SHP77 (cell line): Measurements from ENCODE around the gene FAU.

Source experiments
- DNase-seq, 2 experiments: peaks; one replicate each; lab custom pipeline; 2025; lab: John Stamatoyannopoulos, UW

The FAU gene

GRCh38 chr11:65107751-65108468 lies 14.0 kb downstream of the FAU start:
- no peak for DNase-seq

GRCh38 chr11:65107078-65107477 lies 14.9 kb downstream of the FAU start:
- no peak for DNase-seq

- no peak for DNase-seq
These were observed 17.3 kb downstream of the FAU start for GRCh38 chr11:65104628-65105027.

DNA sequence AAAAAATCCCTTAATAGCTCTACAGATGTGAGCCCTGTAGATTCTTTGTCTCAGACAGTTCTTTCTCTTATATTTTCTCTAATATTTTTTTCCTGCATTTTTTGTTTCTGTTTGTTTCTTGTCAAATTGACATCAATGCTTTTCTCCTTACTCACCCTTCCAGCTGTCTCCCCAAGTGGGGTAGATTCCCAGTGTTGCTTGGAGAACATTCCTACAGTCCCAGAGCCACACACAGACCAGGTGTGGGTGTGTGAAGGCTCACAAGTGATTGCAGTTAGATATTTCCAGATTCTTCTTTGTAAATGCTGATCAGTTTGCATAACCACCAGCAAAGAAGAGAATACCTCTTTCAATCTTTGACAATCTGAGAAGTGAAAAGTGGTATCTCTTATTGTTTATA lies 18.5 kb downstream of the FAU start:
- no peak for DNase-seq

DNA sequence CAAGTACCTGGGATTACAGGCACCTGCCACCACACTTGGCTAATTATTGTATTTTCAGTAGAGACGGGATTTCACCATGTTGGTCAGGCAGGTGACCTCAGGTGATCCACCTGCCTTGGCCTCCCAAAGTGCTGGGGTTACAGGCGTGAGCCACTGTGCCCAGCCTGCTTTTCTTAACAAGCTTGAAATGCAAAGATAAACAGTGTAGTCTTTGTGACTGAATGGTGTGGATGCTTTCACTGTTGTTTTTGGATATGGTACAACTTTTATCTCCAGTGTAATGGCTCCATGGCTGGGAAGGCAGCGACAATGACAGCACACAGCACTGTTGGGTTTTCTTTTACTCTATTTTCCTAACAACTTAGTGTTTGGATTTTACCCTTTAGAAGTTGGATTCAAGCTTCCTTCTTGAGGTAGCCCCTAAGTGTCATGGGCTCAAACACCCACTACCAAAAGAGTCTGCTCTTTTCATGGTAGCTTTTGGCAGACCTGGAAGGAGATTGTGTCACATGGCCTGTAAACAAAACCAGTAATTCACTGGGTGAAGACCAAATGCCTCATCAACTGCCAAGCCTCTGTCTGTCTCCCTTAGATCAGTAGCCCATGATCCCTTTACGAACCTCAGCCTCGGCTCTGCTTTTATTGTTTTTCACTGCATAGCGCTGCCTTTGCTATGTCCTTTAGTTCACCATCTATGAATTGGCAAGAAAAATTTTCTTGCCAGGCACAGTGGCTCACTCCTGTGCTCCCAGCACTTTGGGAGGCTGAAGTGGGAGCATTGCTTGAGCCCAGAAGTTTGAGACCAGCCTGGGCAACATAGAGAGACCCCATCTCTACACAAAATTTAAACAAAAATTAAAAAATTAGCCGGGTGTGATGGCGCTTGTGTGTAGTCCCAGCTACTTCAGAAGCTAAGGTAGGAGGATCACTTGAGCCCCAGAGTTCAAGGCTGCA lies 19.5 kb downstream of the FAU start:
- no peak for DNase-seq

GRCh38 chr11:65100674-65101350 lies 21.1 kb downstream of the FAU start:
- DNase-seq = no peak

DNA sequence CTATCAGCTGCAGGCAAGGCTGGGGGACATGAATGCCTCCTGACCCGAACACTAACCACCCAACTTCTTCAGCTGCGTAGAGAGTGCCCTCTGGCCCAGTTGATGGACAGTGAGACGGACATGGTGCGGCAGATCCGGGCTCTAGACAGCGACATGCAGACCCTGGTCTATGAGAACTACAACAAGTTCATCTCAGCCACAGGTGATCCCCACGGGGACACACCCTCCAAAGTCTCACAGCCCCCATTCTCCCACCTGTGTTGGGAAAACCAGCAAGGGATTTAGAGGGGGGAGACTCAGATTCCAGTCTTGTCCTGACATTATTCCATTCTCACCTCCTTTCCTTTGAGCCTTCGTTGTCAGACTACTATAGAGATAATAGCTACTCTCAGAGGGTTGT lies 25.0 kb downstream of the FAU start:
- no peak for DNase-seq

- DNase-seq = peak; percentile 86
These were observed 25.7 kb downstream of the FAU start, which contains the start of gene VPS51 for GRCh38 chr11:65095974-65096806. Gene VPS51 (plus strand): TSS chr11:65096214. CDS start chr11:65096251, 37 bp downstream.

GRCh38 chr11:65095427-65095826 lies 26.5 kb downstream of the FAU start:
- no peak for DNase-seq

- no peak for DNase-seq
These were observed 31.3 kb downstream of the FAU start for GRCh38 chr11:65090628-65091027.

DNA sequence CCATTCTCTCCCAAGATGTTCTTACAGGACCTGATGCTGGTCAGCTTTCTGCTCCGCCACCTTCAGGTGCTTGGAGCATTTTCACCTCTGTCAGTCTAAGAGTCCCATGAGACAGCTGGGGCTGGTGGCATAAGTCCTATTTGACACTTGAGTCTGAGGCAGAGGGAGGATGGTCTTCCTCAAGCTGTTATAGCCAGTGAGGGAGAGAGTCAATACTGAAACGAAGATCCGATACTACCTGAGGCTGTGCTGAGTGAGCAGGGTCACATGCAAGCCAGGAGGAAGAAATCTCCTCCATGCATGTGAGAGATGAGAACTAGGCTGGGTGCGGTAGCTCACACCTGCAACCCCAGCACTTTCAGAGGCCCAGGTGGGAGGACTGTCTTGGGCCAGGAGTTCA lies 32.3 kb downstream of the FAU start:
- DNase-seq = no peak

DNA sequence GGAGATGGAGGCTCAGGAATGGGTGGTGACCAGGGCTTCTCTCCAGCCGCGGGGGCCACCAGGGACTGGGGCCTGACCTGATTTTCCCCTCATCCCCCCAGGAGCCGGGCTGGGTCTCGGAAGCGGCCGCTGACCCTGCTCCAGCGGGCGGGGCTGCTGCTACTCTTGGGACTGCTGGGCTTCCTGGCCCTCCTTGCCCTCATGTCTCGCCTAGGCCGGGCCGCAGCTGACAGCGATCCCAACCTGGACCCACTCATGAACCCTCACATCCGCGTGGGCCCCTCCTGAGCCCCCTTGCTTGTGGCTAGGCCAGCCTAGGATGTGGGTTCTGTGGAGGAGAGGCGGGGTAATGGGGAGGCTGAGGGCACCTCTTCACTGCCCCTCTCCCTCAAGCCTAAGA lies 34.1 kb downstream of the FAU start:
- no peak for DNase-seq

- no peak for DNase-seq
These were observed 34.7 kb downstream of the FAU start for GRCh38 chr11:65087216-65087615.

DNA sequence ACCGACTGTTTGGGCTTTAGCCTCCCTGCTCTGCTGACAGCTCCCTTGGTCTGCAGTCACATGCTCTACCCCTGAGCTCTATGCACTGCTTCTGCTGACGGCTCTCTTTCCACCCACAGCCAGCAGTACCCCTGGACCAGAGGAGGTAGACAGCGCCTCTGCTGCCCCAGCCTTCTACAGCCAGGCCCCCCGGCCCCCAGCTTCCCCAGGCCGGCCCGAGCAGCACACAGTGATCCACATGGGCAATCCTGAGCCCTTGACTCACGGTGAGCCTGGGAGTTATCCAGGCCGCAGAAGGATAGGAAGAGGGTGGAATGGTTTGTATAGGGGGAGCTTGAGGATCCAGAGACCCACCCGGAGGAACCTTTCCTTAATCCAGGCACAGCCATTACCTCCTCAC lies 35.1 kb downstream of the FAU start:
- no peak for DNase-seq

- no peak for DNase-seq
These were observed 36.5 kb downstream of the FAU start for GRCh38 chr11:65085446-65085845.

DNA sequence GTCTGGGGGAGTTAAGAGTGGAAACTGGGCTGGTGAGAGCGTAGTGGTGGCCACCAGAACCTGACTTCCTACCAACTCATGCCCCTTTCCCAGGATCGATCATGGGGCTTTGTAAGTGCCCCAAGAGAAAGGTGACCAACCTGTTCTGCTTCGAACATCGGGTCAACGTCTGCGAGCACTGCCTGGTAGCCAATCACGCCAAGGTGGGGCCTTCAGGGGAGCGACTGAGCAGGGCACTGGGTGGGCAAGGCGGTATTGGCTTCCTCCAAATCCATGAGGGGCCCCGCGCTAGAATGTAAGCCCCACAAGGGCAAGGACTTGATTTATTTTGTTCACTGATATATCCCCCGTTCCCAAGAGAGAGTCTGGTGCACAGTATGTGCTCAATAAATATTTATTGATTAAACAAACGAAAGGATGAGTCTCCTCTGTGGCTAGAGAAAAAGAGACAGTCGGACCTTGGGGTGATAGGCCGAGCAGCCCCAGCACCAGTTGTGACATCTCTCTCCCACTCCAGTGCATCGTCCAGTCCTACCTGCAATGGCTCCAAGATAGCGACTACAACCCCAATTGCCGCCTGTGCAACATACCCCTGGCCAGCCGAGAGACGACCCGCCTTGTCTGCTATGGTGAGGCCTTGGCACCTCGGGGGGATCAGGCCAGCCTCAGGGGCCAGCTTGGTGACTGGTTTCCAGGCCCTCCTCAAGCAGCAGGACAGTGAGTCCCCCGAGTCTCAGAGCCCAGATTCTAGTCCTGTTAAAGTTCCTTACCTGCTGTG lies 37.1 kb downstream of the FAU start:
- no peak for DNase-seq

DNA sequence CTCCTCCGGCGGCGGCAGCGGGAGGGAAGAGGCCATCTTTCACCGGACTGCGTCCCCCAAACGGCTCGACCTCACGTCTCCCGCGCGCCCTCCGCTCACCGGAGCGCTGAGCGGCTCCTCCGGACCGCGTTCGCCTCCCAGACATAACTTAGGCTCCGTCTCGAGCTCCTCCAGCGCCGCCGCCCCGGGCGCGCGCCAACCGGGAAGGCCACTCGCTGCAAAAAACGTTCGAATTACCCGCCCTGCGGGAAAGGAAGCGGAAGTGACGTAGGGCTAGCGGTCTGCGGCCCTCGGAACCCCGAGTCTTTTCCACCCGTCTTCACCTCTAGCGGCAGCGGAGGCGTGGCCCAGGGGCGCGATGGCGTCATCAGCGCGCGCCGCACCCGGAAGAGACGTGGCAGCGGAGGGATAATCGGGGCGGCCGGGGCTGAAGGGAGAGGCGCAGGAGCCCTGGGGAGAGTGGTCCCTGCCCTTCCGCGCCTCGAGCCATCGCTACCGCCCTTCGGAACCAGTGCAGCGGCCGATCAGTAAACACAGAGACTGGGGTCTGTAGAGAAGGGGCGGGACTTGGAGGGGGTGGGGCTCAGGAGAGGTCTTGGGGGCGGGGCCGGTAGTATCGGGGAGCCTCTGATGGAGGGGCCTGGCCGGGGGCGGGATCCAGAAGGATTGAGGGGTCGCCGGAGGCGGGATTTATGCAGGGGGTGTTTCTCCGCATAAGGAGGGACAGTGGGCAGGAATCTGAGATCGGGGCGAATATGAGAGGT lies 37.9 kb downstream of the FAU start, which contains the start of the genes CDCA5 and ZFPL1:
TSS of gene CDCA5 (minus strand) at position 207 of the 764 bp plus-strand sequence. CDS start at position 145, 62 bp downstream.
TSS of gene ZFPL1 (plus strand) at position 389 of the 764 bp plus-strand sequence. CDS start 477 bp downstream, outside the sequence.
- peak; percentile 88 to 91 for DNase-seq

- DNase-seq = no peak
These were observed 38.6 kb downstream of the FAU start for GRCh38 chr11:65083134-65083833.

DNA sequence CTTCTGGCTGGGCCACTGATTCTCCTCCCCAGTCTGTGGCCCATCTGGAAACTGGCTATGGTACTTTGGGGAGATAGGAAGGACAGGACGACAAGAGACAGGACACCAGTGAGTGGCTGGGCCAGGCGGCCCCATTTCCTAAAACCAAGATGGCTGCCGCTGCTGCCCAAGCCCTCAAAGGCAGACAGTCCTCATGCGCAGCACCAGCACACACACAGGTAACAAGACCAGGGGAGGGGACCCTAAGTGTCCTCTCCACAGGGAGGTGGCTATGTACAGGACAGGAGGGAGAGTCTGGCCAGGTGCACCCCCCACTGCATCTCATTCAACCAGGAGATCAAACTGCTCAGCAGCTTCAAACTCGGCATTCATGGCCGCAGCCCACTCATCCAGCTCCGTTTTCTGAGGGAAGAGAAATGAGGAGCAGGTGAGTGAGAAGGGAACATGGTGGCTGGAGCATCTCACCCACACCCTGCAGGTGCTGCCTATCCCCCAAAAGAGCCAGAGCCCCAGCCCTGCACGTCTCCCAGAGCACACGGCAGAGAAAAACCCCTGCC lies 43.1 kb downstream of the FAU start:
- no peak for DNase-seq
